TTC549 (cell line): ENCODE results near the gene ABCD2.
"Not testable (repeated sequence)": the region's sequence is repeated elsewhere in the genome, so short reads cannot be mapped to it uniquely, and the experiment has no call there.

ENCODE experiments used
- FAIRE-seq: peaks from 2 replicates; lab custom pipeline; 2012; peaks lifted over from hg19 to GRCh38; lab: Jason Lieb, UNC

The ABCD2 gene

GRCh38 chr12:39611818-39612217 is 7.8 kb downstream of the ABCD2 start:
- FAIRE-seq, result no peak

GRCh38 chr12:39610436-39611025 is 9.1 kb downstream of the ABCD2 start:
- no peak for FAIRE-seq

- no peak for FAIRE-seq
Observed at GRCh38 chr12:39606712-39607423, 12.7 kb downstream of the ABCD2 start.

GRCh38 chr12:39605996-39606395 is 13.6 kb downstream of the ABCD2 start:
- FAIRE-seq, result no peak

GRCh38 chr12:39605501-39605900 is 14.1 kb downstream of the ABCD2 start:
- FAIRE-seq, result no peak

- peak; percentile 57 for FAIRE-seq
Observed at GRCh38 chr12:39603065-39603464, 16.5 kb downstream of the ABCD2 start.

- not testable (repeated sequence) for FAIRE-seq
Observed at GRCh38 chr12:39601951-39602350, 17.7 kb downstream of the ABCD2 start.

GRCh38 chr12:39595928-39596327 is 23.7 kb downstream of the ABCD2 start:
- no peak for FAIRE-seq

GRCh38 chr12:39592295-39592694 is 27.3 kb downstream of the ABCD2 start:
- no peak for FAIRE-seq

GRCh38 chr12:39588348-39588747 is 31.3 kb downstream of the ABCD2 start:
- FAIRE-seq, result no peak

GRCh38 chr12:39587225-39587624 is 32.4 kb downstream of the ABCD2 start:
- FAIRE-seq, result no peak

GRCh38 chr12:39586816-39587215 is 32.8 kb downstream of the ABCD2 start:
- no peak for FAIRE-seq

GRCh38 chr12:39581592-39581991 is 38.0 kb downstream of the ABCD2 start:
- FAIRE-seq, result no peak

GRCh38 chr12:39575498-39575875 is 44.1 kb downstream of the ABCD2 start:
- no peak for FAIRE-seq

GRCh38 chr12:39574785-39575497 is 44.7 kb downstream of the ABCD2 start:
- FAIRE-seq, result no peak

GRCh38 chr12:39574378-39574777 is 45.2 kb downstream of the ABCD2 start:
- no peak for FAIRE-seq

GRCh38 chr12:39573971-39574370 is 45.6 kb downstream of the ABCD2 start:
- FAIRE-seq, result no peak

- no peak for FAIRE-seq
Observed at GRCh38 chr12:39572551-39572950, 47.1 kb downstream of the ABCD2 start.

GRCh38 chr12:39571351-39571750 is 48.3 kb downstream of the ABCD2 start:
- no peak for FAIRE-seq

- FAIRE-seq, result no peak
Observed at GRCh38 chr12:39553476-39553875, 66.1 kb downstream of the ABCD2 start.

GRCh38 chr12:39544211-39544610 is 75.4 kb downstream of the ABCD2 start:
- not testable (repeated sequence) for FAIRE-seq

- FAIRE-seq, result no peak
Observed at GRCh38 chr12:39541471-39541870, 78.1 kb downstream of the ABCD2 start.

- FAIRE-seq, result no peak
Observed at GRCh38 chr12:39538679-39539104, 80.9 kb downstream of the ABCD2 start.

GRCh38 chr12:39533951-39534350 is 85.7 kb downstream of the ABCD2 start:
- FAIRE-seq, result no peak
